Suppressor macrophage treated with lipopolysaccharide for 1 hour (primary cell): ENCODE measurements around the gene HSPBP1.
A peak's percentile ranks its signal among the peaks of the same experiment; 100 is the strongest.

Source experiments
- DNase-seq, 3 donors: peaks; one replicate each; pipeline ENCODE4 v3.0.0-alpha.2; 2020 to 2022

The HSPBP1 gene

GRCh38 chr19:55273978-55274707 lies 5.8 kb downstream of the HSPBP1 start:
- no peak for DNase-seq

DNA sequence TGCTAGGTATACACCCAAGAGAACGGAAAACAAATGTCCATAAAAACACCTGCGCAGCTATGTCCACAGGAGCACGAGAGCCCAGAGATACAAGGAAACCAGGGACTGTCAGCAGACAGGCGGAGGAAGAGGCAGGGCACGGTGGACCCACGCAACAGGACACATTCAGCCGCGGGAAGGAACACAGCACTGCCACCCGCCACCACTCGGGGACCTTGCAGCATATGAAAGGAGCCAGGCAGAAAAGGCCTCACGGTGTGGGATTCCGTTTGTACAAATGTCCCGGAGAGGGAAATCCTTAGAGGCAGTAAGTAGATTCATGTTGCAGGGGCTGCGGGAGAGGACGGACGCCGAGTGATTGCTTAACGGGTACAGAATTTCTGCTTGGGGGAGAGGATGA lies 7.8 kb downstream of the HSPBP1 start:
- DNase-seq = no peak

GRCh38 chr19:55270172-55270942 lies 9.6 kb downstream of the HSPBP1 start:
- no peak for DNase-seq

- no peak for DNase-seq
These were observed 10.6 kb downstream of the HSPBP1 start for GRCh38 chr19:55269299-55269698.

DNA sequence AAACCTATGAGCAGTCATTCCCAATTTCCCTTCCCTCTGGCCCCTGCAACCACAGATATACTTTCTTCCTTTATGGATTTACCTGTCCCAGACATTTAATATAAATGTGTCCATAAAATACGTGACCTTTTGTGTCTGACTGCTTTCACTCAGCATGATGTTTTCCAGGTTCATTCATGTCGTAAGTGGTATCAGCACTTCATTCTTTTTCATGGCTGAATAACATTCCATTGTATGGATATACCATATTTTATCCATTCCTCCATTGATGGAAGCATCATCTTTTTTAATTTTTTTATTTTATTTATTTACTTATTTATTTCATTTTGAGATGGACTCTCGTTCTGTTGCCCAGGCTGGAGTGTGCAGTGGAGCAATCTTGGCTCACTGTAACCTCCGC lies 13.1 kb downstream of the HSPBP1 start:
- no peak for DNase-seq

DNA sequence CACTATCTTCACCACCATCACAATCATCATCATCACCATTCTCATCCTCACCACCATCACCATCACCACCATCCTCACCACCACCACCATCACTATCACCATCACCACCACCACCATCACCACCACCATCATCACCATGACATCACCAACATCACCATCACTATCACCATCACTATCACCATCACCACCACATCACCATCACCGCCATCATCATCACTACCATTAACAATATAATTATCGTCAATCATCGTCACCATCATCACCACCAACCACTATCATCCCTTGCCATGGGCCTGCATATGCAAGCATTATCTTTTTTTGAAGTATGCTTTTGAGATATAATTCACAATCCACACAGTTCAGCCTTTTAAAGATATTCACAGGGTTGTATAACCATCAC lies 13.5 kb downstream of the HSPBP1 start:
- DNase-seq = no peak

DNA sequence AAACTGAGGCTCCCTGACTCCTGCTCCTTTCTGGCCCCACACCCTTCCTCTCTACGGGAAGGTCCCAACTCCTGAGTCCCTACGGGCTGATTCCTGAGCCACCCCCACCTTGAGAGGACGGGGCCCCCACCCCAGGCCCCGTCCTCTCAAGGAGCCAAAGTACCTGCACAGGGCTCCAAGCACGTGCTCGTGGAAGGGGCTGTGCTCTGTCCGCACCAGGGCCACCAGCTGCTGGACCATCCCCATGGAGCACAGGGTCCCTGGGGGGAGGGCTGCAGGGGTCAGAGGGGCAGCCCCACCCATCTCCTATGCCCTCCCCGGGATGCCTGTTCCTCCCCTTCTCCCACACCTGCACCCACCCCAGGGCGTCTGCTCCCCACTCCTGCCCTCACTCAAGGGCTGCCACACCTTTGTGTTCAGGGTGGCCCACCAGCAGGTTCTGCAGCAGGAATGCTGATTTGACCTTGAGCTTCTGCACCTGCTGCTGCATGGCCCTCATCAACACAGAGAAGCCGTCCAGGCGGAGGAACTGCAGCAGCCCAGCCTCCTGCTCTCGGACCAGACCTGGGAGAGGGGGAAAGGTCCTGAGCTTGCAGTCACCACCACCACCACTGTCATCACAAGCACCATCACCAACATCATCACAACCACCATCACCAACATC lies 14.1 kb downstream of the HSPBP1 start:
- DNase-seq = no peak

DNA sequence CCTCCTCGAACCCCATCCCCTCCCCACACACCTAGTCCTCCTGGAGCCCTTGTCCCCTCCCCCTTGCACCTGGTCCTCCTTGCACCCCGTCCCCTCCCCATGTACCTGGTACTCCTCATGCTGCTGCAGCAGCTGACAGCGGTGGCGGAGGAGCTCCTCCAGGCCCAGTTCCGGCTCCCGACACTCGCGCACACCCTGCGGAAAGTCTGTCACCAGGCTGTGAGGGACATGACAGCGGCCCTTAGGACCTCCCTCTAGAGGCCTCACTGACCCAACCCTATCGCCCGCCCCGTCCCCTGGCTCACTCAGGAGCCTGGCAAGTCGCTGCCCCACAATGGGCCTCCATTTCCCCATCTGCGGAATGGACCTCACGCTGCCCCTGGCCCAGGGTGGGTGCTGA lies 14.7 kb downstream of the HSPBP1 start:
- DNase-seq = no peak

GRCh38 chr19:55264531-55264930 lies 15.4 kb downstream of the HSPBP1 start:
- DNase-seq = no peak

- DNase-seq = no peak
These were observed 17.6 kb downstream of the HSPBP1 start for GRCh38 chr19:55262359-55262758.

DNA sequence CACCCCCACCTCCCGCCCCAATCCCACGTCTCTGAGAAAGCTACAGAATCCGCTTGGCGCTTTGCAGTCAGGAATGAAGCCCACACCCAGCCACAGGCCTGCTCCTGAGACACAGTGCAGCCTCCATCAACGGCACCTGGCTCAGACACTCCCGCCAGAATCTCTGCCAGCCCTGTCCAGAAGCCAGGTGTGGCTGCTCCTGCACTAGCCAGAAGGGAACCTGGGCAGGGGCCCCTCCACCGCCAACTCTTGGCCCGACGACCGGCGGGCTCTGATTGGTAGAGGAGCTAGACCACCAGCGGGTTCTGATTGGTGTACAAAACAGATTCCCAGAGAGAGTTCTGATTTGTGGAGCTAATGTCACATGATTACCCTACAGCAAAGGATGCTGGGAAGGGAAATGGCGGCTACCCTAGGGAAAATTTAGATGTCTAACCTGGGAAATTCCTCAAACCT lies 18.2 kb downstream of the HSPBP1 start:
- no peak for DNase-seq

GRCh38 chr19:55259540-55260210 lies 20.2 kb downstream of the HSPBP1 start:
- DNase-seq = no peak

GRCh38 chr19:55258828-55259539 lies 20.9 kb downstream of the HSPBP1 start, which contains the start of gene PPP6R1:
Gene PPP6R1 (minus strand): TSS chr19:55259017. CDS start chr19:55247103, 11,914 bp downstream.
- DNase-seq = peak; percentile 97 to 98 (median 98)

DNA sequence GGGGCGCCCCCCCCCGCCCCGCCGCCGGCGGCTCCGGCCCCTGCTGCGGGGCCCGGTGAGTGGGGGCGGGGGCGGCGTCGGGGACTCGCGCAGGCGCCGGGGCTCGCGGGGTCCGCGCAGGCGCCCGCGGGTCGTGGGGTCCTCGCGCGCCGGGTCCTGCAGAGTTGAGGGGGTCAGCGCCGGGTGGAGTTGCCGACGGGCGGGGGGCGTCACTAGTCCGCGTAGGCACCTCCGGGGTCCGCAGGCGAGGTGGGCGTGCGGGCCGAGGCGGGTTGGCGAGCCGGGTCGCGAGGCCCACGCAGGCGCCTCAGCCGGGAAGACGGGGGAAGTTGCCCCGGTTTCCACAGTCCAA lies 21.5 kb downstream of the HSPBP1 start:
- DNase-seq = peak in 2 of 3 donors; percentile 26 to 58

DNA sequence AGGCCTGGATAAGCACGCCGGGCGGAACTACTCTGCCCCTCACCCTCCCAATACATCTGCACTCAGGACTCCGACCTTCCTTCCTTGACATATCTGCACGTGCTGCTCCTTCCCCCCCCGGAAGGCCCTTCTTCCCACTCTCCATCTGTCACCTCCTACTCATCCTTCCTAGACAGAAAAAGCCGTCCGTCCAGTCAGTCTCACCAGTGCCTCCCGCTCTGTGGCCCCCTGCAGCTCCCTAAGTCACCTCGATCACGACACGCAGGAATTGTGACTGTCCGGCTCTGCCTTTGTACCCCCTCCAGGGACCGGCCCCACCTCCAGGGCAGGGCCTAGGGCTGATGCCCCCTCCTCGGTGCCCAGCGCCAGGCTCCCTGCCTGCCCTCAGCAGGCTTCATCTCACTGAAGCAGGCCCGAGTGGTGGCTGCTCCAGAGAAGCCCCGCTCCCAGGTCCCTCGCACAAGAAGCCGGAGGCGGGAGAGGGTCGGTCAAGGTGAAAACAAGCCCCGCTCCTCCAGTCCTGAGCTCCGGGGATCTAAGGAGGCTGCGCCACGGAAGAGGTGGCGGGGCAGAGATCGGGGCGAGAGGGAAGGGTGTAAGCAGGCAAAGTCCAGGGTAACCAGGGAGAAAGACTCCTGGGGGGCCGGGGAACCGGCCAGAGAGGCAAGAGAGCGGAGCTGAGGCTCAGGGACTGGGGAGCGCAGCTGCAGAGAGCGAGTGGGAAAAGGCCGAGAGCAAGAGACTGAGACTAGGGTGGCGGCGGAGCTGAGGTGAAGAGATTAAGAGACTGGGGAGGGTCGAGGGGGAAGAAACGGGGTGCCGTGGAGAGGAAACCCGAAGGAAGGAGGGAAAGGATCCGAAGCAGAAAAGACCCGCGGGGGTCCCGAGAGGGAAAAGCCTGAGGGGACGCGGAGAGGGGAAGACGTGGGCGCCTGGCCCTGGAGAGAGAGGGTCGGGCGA lies 22.2 kb downstream of the HSPBP1 start:
- peak; percentile 56 to 69 (median 57) for DNase-seq

- DNase-seq = peak in 1 of 3 donors; percentile 7
These were observed 23.1 kb downstream of the HSPBP1 start for GRCh38 chr19:55256562-55257460.

GRCh38 chr19:55255618-55256423 lies 24.1 kb downstream of the HSPBP1 start:
- peak; percentile 59 to 77 (median 65) for DNase-seq

DNA sequence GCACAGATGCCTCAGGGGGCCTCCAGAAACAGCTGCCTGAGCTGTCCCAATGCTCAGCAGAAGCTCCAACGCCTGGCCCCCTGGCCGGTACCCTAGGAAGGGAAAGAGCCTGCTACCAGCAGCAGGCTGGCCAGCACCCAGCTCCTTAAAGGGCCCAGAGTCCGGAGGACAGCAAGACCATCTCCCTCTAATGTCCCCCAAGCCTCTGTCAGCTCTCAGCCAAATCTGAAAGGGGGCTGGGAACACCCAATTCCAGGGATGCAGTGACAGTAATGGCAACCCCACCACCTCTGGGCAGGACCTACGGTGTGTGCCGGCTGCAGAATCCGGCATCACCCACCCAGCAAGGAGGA lies 25.3 kb downstream of the HSPBP1 start:
- DNase-seq = peak in 1 of 3 donors; percentile 28
